Measurements from ENCODE around the gene RAD18.

The RAD18 gene

GRCh38 chr3:8988384-8988655 is 25.0 kb upstream of the RAD18 start:
- peaks cover 28% of the 10 kb centered on the region for H3K4me1 Mint-ChIP-seq
- H3K36me3 Mint-ChIP-seq (ENCODE audit: low read depth): peaks cover 24% of the 10 kb centered on the region
- no peak overlapping the region for H3K4me3 Mint-ChIP-seq
- DNase-seq: no peak
- TF ChIP-seq, protein P1, sequence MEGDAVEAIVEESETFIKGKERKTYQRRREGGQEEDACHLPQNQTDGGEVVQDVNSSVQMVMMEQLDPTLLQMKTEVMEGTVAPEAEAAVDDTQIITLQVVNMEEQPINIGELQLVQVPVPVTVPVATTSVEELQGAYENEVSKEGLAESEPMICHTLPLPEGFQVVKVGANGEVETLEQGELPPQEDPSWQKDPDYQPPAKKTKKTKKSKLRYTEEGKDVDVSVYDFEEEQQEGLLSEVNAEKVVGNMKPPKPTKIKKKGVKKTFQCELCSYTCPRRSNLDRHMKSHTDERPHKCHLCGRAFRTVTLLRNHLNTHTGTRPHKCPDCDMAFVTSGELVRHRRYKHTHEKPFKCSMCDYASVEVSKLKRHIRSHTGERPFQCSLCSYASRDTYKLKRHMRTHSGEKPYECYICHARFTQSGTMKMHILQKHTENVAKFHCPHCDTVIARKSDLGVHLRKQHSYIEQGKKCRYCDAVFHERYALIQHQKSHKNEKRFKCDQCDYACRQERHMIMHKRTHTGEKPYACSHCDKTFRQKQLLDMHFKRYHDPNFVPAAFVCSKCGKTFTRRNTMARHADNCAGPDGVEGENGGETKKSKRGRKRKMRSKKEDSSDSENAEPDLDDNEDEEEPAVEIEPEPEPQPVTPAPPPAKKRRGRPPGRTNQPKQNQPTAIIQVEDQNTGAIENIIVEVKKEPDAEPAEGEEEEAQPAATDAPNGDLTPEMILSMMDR (IDR thresholded peaks at IDR 0.05): no peak
- peaks cover 13% of the 10 kb centered on the region for H3K27me3 Mint-ChIP-seq (ENCODE audit: low read depth, poor library complexity)
- no peaks in the 10 kb centered on the region for H3K9me3 Mint-ChIP-seq
- no peak overlapping the region for H3K27ac Mint-ChIP-seq

GRCh38 chr3:8987645-8988383 is 24.5 kb upstream of the RAD18 start:
- peak; percentile 78 for DNase-seq
- TF ChIP-seq, protein P1 (IDR thresholded peaks at IDR 0.05): peak; percentile 77
- no peak overlapping the region for H3K27ac Mint-ChIP-seq
- H3K27me3 Mint-ChIP-seq (ENCODE audit: low read depth, poor library complexity): peaks cover 13% of the 10 kb centered on the region
- H3K36me3 Mint-ChIP-seq (ENCODE audit: low read depth): peaks cover 20% of the 10 kb centered on the region
- no peaks in the 10 kb centered on the region for H3K9me3 Mint-ChIP-seq
- H3K4me1 Mint-ChIP-seq: peaks cover 33% of the 10 kb centered on the region
- peak overlapping the region; percentile 46 for H3K4me3 Mint-ChIP-seq

DNA sequence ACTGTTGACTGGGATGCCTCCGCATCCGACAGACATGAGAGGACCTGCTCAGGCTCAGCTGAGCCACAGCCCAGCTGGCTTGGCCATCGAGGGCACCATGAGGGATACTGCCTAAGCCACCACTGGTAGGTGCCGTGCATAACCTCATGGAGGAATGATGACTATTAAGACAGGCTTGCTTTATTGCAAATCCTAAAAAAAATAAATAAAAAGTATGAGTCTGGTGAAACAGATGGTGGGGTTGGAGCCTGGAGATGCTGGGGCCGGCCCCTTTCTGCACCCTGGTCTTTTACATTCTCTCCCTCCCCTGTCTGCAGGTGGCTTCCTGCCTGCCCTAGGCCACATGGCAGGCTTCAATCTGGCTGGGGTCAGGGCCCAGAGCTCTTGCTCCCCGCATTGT is 24.0 kb upstream of the RAD18 start:
- H3K36me3 Mint-ChIP-seq (ENCODE audit: low read depth): peaks cover 16% of the 10 kb centered on the region
- H3K9me3 Mint-ChIP-seq: no peaks in the 10 kb centered on the region
- TF ChIP-seq, protein P1 (IDR thresholded peaks at IDR 0.05): no peak
- peaks cover 13% of the 10 kb centered on the region for H3K27me3 Mint-ChIP-seq (ENCODE audit: low read depth, poor library complexity)
- no peak overlapping the region for H3K4me3 Mint-ChIP-seq
- DNase-seq: no peak
- H3K4me1 Mint-ChIP-seq: peaks cover 39% of the 10 kb centered on the region
- H3K27ac Mint-ChIP-seq: no peak overlapping the region

DNA sequence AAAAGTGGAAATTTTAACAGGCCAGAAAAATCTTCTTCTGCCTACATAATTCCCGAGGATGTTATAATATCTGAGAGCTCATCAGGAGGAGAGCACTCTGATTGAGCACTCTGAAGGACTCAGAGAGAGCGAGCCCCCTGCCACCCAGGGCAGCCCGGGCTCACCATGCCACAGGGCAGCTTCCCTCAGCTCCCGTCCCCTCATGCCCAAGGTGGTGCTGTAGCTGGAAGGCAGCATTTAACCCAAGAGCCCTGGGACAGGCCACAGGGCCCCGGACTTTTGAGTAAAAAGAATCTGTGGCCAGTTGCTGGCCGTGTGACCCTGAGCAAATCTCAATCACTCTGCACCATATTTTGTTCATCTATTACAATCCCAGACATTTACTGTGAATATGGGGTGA is 23.5 kb upstream of the RAD18 start:
- H3K9me3 Mint-ChIP-seq: no peaks in the 10 kb centered on the region
- no peak for DNase-seq
- TF ChIP-seq, protein P1 (IDR thresholded peaks at IDR 0.05): no peak
- H3K36me3 Mint-ChIP-seq (ENCODE audit: low read depth): peaks cover 14% of the 10 kb centered on the region
- peaks cover 14% of the 10 kb centered on the region for H3K27me3 Mint-ChIP-seq (ENCODE audit: low read depth, poor library complexity)
- no peak overlapping the region for H3K4me3 Mint-ChIP-seq
- no peak overlapping the region for H3K27ac Mint-ChIP-seq
- H3K4me1 Mint-ChIP-seq: peaks cover 43% of the 10 kb centered on the region

- Mint-ChIP-seq H3K4me1 (peaks cover 52% of the 10 kb centered on the region), H3K27ac (no peak overlapping the region), H3K9me3 (no peaks in the 10 kb centered on the region), H3K36me3 (ENCODE audit: low read depth) (peaks cover 11% of the 10 kb centered on the region), H3K27me3 (ENCODE audit: low read depth, poor library complexity) (peaks cover 15% of the 10 kb centered on the region), H3K4me3 (no peak overlapping the region)
- TF ChIP-seq, protein P1 (IDR thresholded peaks at IDR 0.05): no peak
- DNase-seq: no peak
Measured at GRCh38 chr3:8985876-8986275, 22.6 kb upstream of the RAD18 start.

DNA sequence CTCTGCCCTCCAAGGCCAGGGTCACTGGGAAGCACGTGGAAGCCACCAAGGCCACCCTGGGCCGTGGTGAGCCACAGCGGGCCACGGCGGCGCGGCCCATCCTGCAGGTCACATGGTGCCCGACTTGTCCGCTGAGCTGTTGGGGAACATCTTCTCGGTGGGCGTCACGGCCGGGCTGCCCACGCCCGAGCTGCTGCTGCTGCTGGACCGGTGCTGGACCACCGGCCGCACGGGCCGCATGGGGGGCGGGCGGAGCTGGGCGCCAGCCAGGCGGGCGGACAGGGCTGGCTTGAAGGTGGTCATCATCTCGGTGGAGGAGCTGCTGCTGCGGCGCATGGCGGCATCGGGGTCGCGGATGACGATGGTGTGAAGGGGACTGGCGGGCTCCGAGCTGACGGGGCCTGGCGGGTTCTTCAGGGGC is 22.1 kb upstream of the RAD18 start:
- Mint-ChIP-seq H3K27ac (no peak overlapping the region), H3K36me3 (ENCODE audit: low read depth) (peaks cover 7% of the 10 kb centered on the region), H3K27me3 (ENCODE audit: low read depth, poor library complexity) (peaks cover 15% of the 10 kb centered on the region), H3K9me3 (peaks cover 4% of the 10 kb centered on the region), H3K4me3 (no peak overlapping the region), H3K4me1 (peaks cover 57% of the 10 kb centered on the region)
- TF ChIP-seq, protein P1 (IDR thresholded peaks at IDR 0.05): no peak
- DNase-seq: no peak
